Inflammatory macrophage (primary cell): ENCODE measurements around the gene TTLL1.
A peak's percentile ranks its signal among the peaks of the same experiment; 100 is the strongest.
"Not testable (repeated sequence)": the region's sequence is repeated elsewhere in the genome, so short reads cannot be mapped to it uniquely, and the experiment has no call there.

Experiments
- DNase-seq, 2 donors: peaks; one replicate each; pipeline ENCODE4 v3.0.0-alpha.2; 2020 to 2022

The TTLL1 gene

DNA sequence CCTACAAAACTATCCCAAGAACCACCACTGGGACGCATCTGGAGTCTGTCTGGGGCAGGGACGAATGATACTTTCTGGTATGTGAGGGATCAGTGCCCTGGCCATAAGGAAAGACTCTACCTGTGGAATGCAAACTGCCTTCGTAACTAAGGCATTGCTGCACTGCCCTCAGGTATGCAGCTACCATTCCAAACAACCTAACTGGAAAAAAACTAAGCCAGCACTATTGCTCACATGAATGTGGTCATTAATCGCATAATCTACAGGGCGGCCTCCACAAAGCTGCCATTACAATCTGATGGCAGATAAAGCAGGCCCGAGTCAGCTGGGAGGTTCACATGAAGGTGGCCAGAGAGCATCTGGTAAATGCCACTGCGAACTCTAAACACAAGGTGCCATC lies 78.1 kb downstream of the TTLL1 start:
- no peak for DNase-seq

DNA sequence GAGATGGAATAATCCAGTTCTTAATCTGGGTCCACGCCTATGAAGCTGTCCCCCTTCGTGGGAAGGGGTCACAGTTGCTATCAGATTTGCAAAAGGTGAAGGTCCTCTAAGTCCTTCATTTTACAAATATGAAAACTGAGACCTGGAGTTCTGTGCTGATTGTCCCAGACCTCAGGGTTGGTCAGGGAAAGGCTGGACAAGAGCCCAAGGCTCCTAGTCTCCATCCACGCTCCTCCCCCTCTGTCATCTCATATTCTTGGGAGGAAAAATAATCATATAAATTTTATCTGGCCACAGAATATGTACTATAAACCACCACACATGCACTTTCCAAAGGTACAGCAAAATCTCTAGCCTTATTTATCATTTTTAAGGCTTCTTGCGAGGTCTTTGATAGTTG lies 79.7 kb downstream of the TTLL1 start:
- no peak for DNase-seq

DNA sequence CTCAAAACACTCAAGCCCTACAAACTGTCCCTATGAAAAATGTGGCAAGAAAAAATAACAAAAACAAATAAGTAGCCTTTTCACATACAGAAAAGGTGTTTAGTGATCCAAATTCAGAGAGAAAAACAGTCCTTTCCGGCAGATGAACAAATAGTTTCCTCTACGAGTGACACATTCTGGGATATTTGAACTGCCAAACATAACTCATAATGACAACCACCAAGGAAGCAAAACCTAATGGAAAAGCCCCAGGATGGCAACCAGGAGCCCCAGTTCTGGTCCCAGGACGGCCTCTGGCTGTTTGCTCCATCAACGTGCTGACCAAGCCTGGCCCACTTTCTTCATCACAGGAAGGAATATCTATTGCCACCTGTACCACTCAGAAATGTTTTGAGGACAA lies 80.3 kb downstream of the TTLL1 start:
- no peak for DNase-seq

DNA sequence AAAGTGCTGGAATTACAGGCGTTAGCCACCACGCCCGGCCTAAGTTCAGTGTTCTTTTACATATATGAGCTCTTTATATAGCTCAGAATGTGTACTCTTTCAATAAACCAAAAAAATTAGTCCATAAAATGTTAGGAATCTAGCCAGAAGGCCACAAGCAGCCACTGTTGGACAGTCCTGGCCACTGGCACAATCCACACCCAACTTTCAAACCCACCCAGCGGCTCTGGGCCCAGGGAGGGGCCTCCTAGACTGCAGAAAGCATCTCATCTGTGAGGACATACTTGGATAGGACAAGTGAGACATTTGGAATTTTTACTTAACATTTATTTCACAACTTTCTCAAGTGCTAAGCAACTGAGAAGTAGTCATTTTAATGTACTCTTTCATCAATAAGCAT lies 80.7 kb downstream of the TTLL1 start:
- DNase-seq = no peak

GRCh38 chr22:43007519-43008102 lies 81.6 kb downstream of the TTLL1 start:
- DNase-seq = peak in 1 of 2 donors; percentile 30

GRCh38 chr22:43006753-43007152 lies 82.4 kb downstream of the TTLL1 start:
- DNase-seq = no peak

DNA sequence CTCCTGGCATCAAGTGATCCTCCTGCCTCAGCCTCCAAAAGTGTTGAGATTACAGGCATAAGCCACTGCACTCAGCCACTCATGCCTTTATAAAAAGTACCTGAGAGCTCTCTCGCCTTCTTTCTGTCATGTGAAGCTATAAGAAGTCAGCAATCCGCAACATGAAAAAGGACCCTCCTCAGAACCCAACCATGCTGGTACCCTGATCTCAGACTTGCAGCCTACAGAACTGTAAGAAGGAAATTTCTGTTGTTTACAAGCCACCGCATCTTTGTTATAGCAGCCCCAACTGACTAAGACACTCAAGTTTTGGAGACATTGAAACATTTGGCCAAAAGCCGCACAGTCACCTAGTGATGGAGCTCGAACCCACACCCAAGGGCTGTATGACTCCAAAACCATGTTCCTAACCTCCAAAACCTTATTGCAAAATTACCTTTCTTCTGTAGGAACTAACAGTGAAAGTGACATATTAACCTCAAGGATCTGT lies 83.1 kb downstream of the TTLL1 start:
- no peak for DNase-seq

- DNase-seq = no peak
These were observed 84.1 kb downstream of the TTLL1 start for GRCh38 chr22:43005106-43005505.

DNA sequence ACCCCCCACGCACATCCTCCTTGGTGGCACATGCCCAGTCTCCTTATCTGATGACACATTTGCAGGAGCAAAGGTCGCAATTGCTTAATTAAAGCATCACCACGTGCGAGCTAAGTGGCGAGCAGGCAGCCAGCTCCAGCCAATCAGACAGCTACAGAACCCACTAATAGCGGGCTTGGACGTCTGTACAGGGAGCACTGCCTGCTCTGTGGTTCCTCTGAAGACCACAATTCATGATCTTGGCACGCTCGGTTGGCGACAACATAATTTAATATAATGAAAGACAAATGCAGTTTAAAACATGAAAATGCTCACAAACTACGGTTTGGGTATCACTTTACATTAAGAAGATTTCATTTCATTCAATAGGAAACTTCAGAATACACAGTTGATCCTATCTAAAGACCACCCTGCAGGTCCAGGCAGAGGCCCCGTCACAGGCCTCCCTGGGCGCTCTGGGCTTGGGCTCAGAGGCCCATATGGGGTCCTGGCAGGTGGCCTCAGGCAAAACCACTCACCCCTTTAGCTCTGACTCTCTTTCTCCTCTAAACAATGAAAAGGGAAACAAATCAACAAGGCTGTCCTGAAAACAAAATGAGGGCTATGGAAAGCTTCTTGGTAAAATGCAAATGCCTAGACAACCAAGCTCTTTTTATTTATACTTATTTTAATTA lies 84.7 kb downstream of the TTLL1 start:
- DNase-seq = peak; percentile 75 to 84

- no peak for DNase-seq
These were observed 87.0 kb downstream of the TTLL1 start for GRCh38 chr22:43002202-43002586.

- peak; percentile 53 to 64 for DNase-seq
These were observed 87.7 kb downstream of the TTLL1 start for GRCh38 chr22:43001271-43002201.

DNA sequence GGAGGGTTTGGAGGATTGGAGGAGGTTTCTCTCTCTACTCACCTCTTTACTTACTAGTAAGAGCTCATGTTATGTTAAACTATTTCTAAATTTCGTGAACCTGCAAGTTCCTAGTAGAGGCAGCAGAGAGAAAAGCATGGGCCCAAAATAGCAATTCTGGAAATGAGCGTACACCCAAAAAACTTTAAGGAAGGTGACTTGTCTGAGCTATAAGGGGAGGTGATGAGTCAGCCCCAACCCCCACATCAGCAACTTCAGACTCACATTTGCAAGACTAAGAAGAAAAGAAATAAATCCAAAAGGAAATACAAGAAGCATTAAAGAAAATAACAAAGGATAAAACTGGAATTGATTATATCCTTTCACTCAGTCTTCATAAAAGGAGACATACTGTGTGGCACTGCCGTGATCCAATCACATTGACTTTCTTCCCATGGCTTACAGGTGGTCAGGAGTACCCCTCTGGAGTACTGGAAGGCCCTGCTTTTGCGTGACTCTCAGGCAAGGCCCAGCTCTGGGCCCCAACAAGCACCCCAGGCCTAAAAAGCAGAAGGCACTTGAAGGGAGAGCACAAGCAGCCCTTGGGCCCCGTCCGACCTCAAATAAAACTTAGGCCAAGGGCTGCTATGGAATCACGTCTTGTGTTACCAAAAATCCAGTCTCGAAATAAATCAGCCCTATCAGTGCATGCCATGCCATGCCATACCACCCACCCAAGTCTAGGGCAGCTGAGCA lies 88.6 kb downstream of the TTLL1 start:
- DNase-seq = peak; percentile 42 to 71

GRCh38 chr22:42997582-42998090 lies 91.6 kb downstream of the TTLL1 start:
- peak in 1 of 2 donors; percentile 52 for DNase-seq

DNA sequence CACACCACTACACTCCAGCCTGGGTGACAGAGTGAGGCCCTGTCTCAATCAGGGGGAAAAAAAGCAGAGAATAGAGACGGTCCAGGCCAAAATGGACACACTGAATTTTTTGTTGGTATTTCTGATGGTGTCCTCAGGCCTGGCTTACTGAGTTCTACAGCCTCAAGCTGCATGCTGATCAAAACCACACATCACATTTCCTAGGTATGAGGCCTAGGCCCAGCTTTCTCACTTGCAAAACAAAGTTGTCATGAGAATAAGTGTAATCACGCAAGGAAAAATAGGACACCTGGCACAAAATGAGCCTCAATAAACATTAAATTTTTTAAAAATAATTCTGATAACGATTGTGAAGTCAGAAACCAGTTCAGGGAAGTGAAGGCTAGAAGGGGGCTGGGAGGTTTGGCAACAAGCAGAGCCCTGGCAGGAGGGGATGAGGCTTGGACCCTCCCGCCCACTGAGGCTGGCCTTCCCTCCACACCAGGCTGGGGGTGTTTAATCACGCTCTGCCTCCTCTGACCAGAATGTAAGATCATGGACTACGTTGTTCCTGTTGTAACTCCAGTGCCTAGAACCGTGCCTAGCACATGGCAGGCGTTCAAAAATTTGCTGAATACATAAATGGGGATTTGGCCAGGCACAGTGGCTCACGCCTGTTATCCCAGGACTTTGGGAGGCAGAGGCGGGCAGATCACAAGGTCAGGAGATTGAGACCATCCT lies 92.4 kb downstream of the TTLL1 start:
- peak; percentile 72 to 83 for DNase-seq

GRCh38 chr22:42995654-42996053 lies 93.5 kb downstream of the TTLL1 start:
- DNase-seq = not testable (repeated sequence)

DNA sequence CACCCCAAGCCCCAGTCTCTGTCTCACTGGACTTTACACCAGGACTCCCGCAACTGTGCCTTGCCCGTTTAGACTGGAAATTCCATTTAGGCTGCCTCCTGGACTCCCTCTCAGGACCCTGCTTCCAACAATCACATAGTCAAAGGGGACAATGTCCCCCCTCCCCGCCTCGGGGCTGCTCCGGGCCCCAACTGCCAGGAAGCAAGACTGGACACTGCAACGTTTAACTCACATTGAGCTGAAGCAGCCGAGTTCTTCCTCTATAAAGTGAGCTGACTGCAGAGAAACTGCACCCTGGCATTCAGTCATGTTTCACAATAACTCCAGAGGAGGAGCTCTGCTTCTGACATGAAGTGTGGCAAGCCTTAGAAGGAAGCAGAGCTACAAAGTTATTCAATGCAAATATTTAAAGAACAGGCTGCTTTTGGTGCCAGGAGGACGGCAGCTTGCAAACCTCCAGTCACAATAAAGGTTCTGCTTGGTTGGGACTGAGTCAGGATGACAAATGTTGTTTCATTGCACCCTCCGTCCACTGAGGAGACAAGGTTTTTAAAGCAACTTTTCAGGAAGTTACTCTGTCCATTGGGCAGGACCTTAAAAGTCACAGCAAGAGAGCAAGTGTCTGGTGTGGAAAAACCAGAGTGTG lies 94.2 kb downstream of the TTLL1 start:
- peak; percentile 95 to 97 for DNase-seq

DNA sequence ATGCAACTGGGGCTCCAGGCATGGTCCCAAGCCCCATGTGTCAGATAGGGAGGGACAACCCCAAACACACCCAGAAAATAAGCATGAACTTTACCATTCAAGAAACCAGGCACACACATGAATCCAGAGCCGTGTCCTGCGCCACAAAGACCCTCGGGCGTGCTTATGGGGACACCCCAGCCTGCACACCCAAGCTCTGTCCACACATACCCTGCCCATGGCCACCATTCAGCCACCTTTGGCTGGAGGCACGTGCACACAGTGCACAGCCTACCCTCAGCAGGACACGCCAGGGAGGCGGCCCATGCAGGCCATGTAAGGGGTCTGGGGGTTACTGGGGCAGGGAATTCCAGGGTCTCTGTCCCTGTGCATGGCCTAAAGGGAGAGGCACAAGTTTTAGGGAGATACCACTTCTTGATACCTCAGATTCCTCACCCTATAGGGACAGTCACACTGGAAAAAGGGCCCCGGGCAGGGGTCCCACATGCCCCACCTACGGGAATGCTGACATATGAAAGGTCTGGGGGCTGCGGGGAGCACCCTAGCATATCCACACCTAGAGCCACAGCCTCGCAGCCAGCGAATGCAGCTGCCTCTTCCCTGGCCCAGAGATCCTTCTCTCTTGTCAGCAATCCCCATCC lies 94.8 kb downstream of the TTLL1 start:
- no peak for DNase-seq

GRCh38 chr22:42993651-42994275 lies 95.4 kb downstream of the TTLL1 start:
- peak; percentile 67 to 79 for DNase-seq

DNA sequence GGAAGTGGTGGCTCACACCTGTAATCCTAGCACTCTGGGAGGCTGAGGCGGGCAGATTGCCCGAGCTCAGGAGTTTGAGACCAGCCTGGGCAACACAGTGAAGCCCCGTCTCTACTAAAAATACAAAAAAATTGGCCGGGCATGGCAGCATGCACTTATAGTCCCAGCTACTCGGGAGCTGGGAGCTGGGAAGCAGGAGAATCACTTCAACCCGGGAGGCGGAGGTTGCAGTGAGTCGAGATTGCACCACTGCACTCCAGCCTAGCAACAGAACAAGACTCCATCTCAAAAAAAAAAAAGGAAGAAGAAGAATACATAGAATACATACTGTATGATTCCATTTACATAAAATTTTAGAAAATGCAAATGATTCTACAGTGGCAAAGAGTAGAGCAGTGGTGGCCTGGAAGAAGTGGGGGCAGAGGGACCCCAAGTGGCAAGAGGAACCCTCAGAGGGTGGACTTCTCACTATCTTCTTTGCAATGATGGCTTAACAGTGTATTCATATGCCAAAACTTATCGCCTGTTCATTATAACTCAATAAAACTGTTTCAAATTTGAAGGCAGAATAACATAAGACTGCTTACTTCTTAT lies 96.2 kb downstream of the TTLL1 start:
- DNase-seq = peak; percentile 18 to 20

DNA sequence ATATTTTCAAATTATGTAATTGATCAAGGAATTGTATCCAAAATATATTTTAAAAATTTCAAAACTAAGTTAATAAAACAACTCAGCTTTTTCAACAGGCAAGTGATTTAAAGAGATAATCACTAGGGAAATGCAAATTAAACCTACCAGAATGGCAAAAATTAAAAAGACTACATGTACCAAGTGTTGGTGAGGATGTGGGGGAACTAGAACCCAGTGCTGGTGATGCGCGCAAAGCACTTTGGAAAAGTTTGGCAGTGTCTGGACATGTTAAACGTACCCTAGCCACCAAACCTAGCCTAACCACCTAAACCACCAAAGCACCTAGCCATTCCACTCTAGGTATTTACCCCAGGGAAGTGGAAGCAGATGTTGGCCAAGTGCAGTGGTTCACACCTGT lies 97.1 kb downstream of the TTLL1 start:
- DNase-seq = no peak
